Caco-2 (cell line): ENCODE data around the gene CDKN1A. TPM values are rescaled to one million over a fixed set of nuclear protein-coding genes. Genes with fewer than 3 reads are reported as not detected.

Experiments used
- BruUV-seq: library from RNA; stranded (reverse); fragments of 400-500 nt; replicated peaks from 2 replicates; lab custom pipeline; 2021; lab: Mats Ljungman, UMichigan
- CTCF ChIA-PET: fragments of 300-600 bp; sonication (Branson Sonifier 250); formaldehyde crosslinking; loops from one replicate; lab custom pipeline; 2022; ENCODE audit warnings: antibody characterized with exemption; lab: Charles Lee
- POLR2A ChIA-PET: fragments of 300-600 bp; sonication (Branson Sonifier 250); formaldehyde crosslinking; loops from one replicate; lab custom pipeline; 2022; ENCODE audit warnings: antibody characterized with exemption; lab: Charles Lee
- DNase-seq, 2 experiments: peaks; one replicate each; pipeline versions ENCODE4 v3.0.0 to v3.0.0-alpha.2; 2020 to 2022
- H3K27me3 ChIP-seq: replicated peaks from 2 replicates; pipeline ENCODE4 v1.6.0; 2011; ENCODE audit warnings: low read length; ENCODE audit not compliant: control insufficient read depth, insufficient read depth
- H3K36me3 ChIP-seq: 2 replicates; pipeline ENCODE4 v1.5.1; 2011; ENCODE audit warnings: low read length; ENCODE audit not compliant: control insufficient read depth, insufficient read depth
- H3K4me1 ChIP-seq: fragments of 250-450 bp; sonication (Bioruptor Pico); 2 replicates; pipeline ENCODE4 v1.5.1; 2020; ENCODE audit warnings: mild to moderate bottlenecking
- H3K4me3 ChIP-seq: 2 replicates; pipeline ENCODE4 v1.5.1; 2011; ENCODE audit warnings: low read depth, mild to moderate bottlenecking, control low read depth, low read length
- H3K9me3 ChIP-seq: fragments of 250-450 bp; sonication (Bioruptor Pico); 2 replicates; pipeline ENCODE4 v1.5.1; 2020; ENCODE audit warnings: mild to moderate bottlenecking, moderate library complexity
- H3K27ac Mint-ChIP-seq: one replicate; pipeline ENCODE4 v1.8.0; 2022; ENCODE audit warnings: mixed read lengths; ENCODE audit not compliant: unreplicated experiment
- H3K27me3 Mint-ChIP-seq: one replicate; pipeline ENCODE4 v1.8.0; 2022; ENCODE audit warnings: mixed read lengths; ENCODE audit not compliant: insufficient read depth, unreplicated experiment
- H3K36me3 Mint-ChIP-seq: one replicate; pipeline ENCODE4 v1.8.0; 2022; ENCODE audit warnings: mild to moderate bottlenecking, mixed read lengths; ENCODE audit not compliant: insufficient read depth, unreplicated experiment
- H3K4me1 Mint-ChIP-seq: one replicate; pipeline ENCODE4 v1.8.0; 2022; ENCODE audit warnings: low read depth, mixed read lengths; ENCODE audit not compliant: unreplicated experiment
- H3K4me3 Mint-ChIP-seq: one replicate; pipeline ENCODE4 v1.8.0; 2022; ENCODE audit warnings: mild to moderate bottlenecking, moderate library complexity, mixed read lengths; ENCODE audit not compliant: unreplicated experiment
- H3K9me3 Mint-ChIP-seq: one replicate; pipeline ENCODE4 v1.8.0; 2022; ENCODE audit warnings: mixed read lengths; ENCODE audit not compliant: unreplicated experiment
- intact Hi-C: fragments of 100-400 bp; cut with micrococcal nuclease; formaldehyde crosslinking; loops from one replicate; pipeline ENCODE4 v1.10.0; 2022; ENCODE audit not compliant: unreplicated experiment
- total RNA-seq: library from RNA; stranded (reverse); gene quantifications from 2 replicates; pipeline ENCODE4 v1.2.3, GENCODE V29; 2022
- TF ChIP-seq, protein P1 (sequence below), 2 experiments: fragments of 200-600 bp in 1 of 2; IDR thresholded peaks; 1 replicate in 1 of 2; 2 replicates in 1 of 2; pipeline versions ENCODE4 v1.5.1 to v1.8.0; 2011 to 2022; ENCODE audit warnings: antibody characterized with exemption in 1 of 2, control low read depth in 1 of 2, inconsistent platforms in 1 of 2, low read depth in 1 of 2, low read length in 1 of 2, mild to moderate bottlenecking in 1 of 2, moderate library complexity in 1 of 2; ENCODE audit not compliant: insufficient read depth in 1 of 2, severe bottlenecking in 1 of 2, unreplicated experiment in 1 of 2

The CDKN1A gene
- total RNA-seq, 1 experiment from 2014 or later, result 3.0 TPM

DNA sequence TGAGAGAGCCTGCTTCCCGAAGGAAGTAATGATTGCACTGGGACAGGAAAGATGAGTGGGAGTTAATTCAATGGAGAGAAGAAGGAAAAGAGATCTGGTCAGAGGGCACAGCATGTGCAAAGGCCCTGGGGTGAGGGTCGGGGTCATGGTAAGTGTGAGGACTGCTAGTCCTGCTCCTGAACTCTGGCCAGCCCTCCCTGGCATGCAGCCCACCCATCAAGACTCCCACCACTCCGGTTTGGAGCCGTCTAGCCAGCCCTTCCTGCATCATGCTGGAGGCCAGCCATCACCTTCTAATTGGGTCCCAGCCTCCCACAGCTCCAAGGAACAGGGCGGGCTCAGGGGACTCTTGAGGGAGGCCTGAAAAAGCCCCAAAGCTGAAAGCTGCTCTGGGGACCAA, 42.2 kb upstream of the CDKN1A start:
- H3K4me1 ChIP-seq, result no peaks in the 10 kb centered on the region
- TF ChIP-seq, protein P1, sequence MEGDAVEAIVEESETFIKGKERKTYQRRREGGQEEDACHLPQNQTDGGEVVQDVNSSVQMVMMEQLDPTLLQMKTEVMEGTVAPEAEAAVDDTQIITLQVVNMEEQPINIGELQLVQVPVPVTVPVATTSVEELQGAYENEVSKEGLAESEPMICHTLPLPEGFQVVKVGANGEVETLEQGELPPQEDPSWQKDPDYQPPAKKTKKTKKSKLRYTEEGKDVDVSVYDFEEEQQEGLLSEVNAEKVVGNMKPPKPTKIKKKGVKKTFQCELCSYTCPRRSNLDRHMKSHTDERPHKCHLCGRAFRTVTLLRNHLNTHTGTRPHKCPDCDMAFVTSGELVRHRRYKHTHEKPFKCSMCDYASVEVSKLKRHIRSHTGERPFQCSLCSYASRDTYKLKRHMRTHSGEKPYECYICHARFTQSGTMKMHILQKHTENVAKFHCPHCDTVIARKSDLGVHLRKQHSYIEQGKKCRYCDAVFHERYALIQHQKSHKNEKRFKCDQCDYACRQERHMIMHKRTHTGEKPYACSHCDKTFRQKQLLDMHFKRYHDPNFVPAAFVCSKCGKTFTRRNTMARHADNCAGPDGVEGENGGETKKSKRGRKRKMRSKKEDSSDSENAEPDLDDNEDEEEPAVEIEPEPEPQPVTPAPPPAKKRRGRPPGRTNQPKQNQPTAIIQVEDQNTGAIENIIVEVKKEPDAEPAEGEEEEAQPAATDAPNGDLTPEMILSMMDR (IDR thresholded peaks at IDR 0.05; ENCODE audit: insufficient read depth in 1 of 2, low read depth in 1 of 2, low read length in 1 of 2, severe bottlenecking in 1 of 2, unreplicated experiment in 1 of 2), result no peak
- no peaks in the 10 kb centered on the region for H3K36me3 ChIP-seq
- no peak overlapping the region for H3K4me3 Mint-ChIP-seq
- no peaks in the 10 kb centered on the region for H3K36me3 Mint-ChIP-seq
- CTCF ChIA-PET, result interaction anchor here (0.6 kb wide), 1 partner anchor 341 kb away, joined by 3 read pairs; no protein-coding TSS in a partner anchor
- no peaks in the 10 kb centered on the region for H3K4me1 Mint-ChIP-seq
- H3K9me3 Mint-ChIP-seq, result no peaks in the 10 kb centered on the region
- intact Hi-C loops, result no loop called here
- no TSS peak for BruUV-seq
- H3K27me3 Mint-ChIP-seq, result no peaks in the 10 kb centered on the region
- H3K4me3 ChIP-seq, result no peak overlapping the region
- POLR2A ChIA-PET, result no interaction called here
- no peaks in the 10 kb centered on the region for H3K27me3 ChIP-seq
- no peaks in the 10 kb centered on the region for H3K9me3 ChIP-seq
- no peak for DNase-seq
- no peak overlapping the region for H3K27ac Mint-ChIP-seq

GRCh38 chr6:36636687-36637418, 41.7 kb upstream of the CDKN1A start:
- Histone ChIP-seq H3K4me1 (no peaks in the 10 kb centered on the region), H3K9me3 (no peaks in the 10 kb centered on the region), H3K27me3 (no peaks in the 10 kb centered on the region), H3K36me3 (no peaks in the 10 kb centered on the region), H3K4me3 (no peak overlapping the region)
- BruUV-seq, result no TSS peak
- Mint-ChIP-seq H3K9me3 (no peaks in the 10 kb centered on the region), H3K27ac (no peak overlapping the region), H3K27me3 (no peaks in the 10 kb centered on the region), H3K4me1 (no peaks in the 10 kb centered on the region), H3K4me3 (no peak overlapping the region), H3K36me3 (no peaks in the 10 kb centered on the region)
- CTCF ChIA-PET, result interaction anchor here (0.6 kb wide), 1 partner anchor 340 kb away, joined by 3 read pairs; no protein-coding TSS in a partner anchor
- POLR2A ChIA-PET, result no interaction called here
- TF ChIP-seq, protein P1 (IDR thresholded peaks at IDR 0.05; ENCODE audit: insufficient read depth in 1 of 2, low read depth in 1 of 2, low read length in 1 of 2, severe bottlenecking in 1 of 2, unreplicated experiment in 1 of 2), result no peak
- intact Hi-C loops, result no loop called here
- no peak for DNase-seq

GRCh38 chr6:36638579-36638978, 39.9 kb upstream of the CDKN1A start:
- Mint-ChIP-seq H3K36me3 (no peaks in the 10 kb centered on the region), H3K4me3 (no peak overlapping the region), H3K4me1 (no peaks in the 10 kb centered on the region), H3K9me3 (no peaks in the 10 kb centered on the region), H3K27me3 (no peaks in the 10 kb centered on the region), H3K27ac (no peak overlapping the region)
- ChIA-PET POLR2A (no interaction called here), CTCF (no interaction called here)
- H3K4me3 ChIP-seq, result no peak overlapping the region
- TF ChIP-seq, protein P1 (IDR thresholded peaks at IDR 0.05; ENCODE audit: insufficient read depth in 1 of 2, low read depth in 1 of 2, low read length in 1 of 2, severe bottlenecking in 1 of 2, unreplicated experiment in 1 of 2), result no peak
- BruUV-seq, result no TSS peak
- no peaks in the 10 kb centered on the region for H3K36me3 ChIP-seq
- intact Hi-C loops, result no loop called here
- no peaks in the 10 kb centered on the region for H3K27me3 ChIP-seq
- H3K9me3 ChIP-seq, result no peaks in the 10 kb centered on the region
- no peaks in the 10 kb centered on the region for H3K4me1 ChIP-seq
- no peak for DNase-seq
